HG02588 (cell line): ENCODE measurements around the gene NAXD.

ENCODE experiments used
- ATAC-seq: cut with Tn5 transposase; IDR thresholded peaks from one replicate; pipeline ENCODE4 v1.9.1; 2021; ENCODE audit warnings: mild to moderate bottlenecking, moderate library complexity; ENCODE audit not compliant: unreplicated experiment

The NAXD gene

DNA sequence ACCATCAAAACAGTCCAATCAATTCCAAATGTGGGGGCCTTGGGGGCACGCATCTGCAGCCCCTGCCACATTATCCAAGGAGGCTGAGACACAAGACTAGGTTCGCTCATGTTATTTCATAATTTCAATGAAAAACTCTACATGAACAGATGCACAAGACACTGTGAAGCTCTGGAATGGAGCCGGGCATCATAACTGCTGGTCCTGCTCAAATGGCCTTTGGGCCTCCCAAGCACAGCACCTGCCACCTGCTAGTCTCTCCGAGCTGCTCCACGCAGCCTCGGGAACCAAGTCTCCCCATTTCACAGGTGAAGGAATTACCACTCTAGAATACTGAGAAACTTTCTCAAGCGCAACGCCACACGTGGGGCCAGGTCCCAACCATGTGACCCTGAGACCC is 73.7 kb downstream of the NAXD start:
- ATAC-seq = no peak
